HG02571 (cell line): ENCODE data around the gene HNRNPA0.

Experiments used
- ATAC-seq: cut with Tn5 transposase; IDR thresholded peaks from one replicate; pipeline ENCODE4 v1.9.1; 2021; ENCODE audit warnings: mild to moderate bottlenecking, moderate library complexity; ENCODE audit not compliant: unreplicated experiment

The HNRNPA0 gene

DNA sequence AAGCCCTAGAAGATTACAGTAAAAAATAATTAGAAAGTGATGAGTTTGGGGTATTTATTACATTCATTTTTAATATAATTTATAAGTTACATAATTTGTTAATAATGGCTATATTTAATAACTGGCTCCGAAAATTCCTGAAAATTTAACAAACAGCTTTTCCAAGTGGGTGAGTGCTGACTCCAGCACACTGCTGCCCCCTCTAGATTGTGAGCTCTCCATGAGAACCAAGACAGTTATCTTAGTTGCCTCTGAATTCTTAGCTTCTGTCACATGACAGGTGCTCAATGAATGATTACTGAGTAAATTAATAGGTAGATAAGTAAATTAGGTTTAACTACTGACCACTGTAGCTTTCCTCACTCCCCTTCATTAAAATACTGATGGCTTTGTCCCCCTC lies 26.1 kb downstream of the HNRNPA0 start:
- ATAC-seq, result no peak

DNA sequence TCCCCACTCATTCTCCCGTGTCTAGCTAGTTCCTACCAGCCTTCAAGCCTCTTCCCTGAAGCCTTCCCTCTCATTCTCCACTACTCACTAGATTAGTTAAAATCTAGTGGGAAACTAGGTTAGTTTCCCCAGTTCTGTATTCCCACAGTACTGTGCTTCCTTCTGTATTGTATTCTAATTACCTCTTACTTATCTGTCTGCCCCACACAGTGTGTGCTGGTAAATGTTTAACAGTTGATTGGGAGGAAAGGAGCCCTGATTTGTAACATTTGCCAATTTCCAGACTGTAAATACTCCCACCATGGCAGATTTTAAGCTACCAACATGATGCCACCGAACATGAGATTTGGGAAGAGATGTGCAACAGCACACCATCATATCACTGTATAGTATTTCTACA lies 26.5 kb downstream of the HNRNPA0 start:
- no peak for ATAC-seq

DNA sequence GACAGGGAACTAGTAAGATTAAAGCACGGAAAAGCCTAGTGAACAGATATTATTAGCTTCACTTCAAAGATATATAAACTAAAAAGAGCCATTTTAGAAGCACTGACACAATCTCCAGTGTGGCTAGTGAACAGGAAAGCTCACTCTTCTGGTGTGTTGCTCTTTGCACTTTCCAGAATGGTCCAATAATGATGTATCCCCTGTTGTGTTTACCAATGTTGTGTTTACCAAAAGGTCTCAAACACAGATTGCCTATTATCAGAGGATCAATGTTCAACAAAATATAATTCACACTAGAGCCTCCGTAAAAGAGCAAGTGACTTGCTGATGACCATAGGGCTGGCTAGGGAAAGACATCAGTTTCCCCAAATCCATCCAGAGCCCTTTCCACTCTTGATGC lies 29.9 kb downstream of the HNRNPA0 start:
- ATAC-seq, result no peak

DNA sequence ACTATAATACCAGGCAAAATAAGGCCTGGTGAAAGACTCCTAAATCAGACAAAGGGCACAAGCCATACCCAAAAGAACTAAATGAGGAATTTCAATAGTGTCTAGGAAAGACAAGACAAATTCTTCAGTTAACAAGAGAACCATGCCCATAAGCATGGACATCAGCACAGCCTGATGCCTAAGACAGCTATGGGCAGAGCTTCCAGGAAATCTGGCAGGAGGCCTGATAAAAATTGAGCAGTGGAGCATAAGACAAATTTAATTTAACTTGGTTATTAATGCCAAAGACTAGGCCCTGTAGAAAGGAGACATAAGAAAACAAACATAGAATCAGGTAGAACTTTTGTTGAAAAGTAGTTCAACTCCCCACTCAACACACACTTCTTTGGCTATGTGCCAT lies 35.6 kb downstream of the HNRNPA0 start:
- no peak for ATAC-seq

DNA sequence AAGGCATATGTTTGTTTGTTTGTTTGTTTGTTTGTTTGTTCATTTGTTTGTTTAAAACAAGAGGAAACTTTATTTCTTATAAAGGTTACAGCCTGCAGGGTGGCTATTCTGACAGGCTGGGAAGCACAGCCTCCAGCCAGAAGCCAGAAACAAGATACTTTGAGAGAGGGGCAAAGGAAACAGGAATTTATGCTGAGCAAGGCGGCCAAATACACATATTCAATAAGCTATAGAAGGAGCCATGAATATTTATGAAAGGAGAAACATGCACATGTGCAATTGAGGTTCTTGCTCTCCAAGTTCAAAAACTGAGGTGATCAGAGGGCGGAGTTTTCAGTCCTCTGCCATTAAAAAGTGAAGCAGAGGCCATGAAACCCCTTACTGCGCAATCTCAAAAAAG lies 37.8 kb downstream of the HNRNPA0 start:
- no peak for ATAC-seq

DNA sequence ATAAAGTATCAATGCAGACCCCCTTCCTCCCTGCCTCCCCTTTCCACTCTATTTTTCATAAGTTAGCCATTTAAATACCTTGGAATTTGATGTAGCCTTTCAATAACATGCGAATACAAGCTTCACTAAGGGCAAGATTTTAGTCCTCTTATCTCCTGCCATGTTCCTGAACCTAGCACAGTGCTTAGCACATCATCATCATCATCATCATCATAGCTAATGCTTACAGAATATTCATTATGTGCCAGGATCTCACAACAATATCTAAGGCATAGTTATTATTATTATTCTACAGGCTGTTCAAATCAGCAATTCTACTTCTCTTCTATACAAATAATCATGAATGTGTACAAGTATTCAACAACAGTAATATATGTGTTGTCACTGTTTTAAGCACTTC lies 38.7 kb downstream of the HNRNPA0 start:
- no peak for ATAC-seq

DNA sequence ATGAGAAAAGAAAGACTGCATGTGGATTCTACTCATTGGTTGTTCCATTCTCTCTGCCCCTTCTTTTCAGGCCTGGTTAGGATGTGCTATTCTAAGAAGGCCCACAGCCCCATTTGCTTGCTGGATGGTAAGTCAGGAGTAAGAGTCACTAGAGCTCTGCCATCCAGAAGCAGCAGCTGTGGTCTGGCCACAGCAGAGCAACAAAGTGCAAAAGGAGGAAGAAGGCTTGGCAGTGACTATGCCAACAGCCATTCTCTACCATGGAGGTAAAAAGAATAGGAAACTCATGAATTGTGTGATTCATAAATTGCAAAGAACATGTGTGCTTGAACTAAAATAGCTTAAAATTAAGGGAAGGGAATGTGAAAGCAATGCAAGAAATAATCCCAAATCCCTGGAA lies 39.2 kb downstream of the HNRNPA0 start:
- ATAC-seq, result no peak

DNA sequence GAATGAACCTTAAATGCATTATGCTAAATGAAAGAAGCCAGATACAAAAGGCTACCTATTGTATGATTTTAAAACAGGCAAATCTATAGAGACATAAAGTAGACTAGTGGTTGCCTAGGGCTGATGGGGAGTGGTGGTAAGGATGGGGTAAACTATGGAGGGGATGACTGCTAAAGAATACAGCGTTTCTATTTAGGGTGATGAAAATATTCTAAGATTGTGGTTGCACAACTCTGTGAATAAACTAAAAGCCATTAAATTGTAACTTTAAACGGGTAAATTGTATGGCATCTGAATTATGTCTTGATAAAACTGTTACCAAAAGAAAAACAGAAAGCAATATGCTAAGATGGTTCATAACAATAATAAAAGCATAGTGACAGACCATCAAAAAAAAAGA lies 39.7 kb downstream of the HNRNPA0 start:
- no peak for ATAC-seq

DNA sequence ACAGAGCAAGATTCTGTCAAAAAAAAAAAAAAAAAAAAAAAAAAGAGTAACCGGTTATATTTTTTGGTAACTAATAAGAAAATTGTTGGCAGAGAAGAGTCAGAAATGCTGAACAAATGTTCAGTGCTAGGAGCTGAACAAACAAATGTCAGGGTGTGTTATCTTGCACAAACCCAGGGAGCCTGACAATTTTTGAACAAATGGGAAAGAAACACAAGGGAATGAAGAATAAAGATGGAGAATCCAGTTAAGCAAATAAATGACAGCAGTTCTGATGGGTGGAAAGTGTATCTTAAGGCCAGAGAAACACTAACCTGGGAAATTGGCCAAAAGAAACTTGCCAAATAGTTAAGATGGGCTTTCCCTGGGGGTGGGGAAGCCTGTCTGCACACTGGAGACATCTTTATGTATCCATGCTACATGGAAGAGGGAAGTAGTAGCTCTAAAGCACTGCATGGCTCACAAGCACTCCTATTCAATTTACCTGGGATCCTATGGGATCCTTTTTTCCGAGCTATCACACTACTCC lies 42.0 kb downstream of the HNRNPA0 start:
- no peak for ATAC-seq

DNA sequence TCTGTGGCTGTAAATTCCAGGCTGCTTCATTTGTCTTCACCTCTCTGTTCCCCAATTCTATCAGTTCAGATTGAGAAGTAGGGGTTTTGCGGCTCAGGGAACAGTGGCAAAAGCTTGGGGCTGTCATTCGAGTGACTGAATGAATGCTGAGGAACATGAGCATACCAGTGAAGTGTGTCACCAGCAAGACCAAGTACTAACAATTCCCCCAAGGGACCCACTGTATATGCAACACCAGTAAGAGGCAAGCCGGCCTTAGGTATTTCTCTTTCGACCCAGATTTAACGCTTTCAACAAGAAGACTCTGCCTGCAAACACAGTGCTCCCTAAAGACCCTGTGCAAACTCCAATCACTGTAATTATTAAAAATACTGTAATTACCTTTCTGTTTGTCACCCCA lies 44.1 kb downstream of the HNRNPA0 start:
- ATAC-seq, result no peak

DNA sequence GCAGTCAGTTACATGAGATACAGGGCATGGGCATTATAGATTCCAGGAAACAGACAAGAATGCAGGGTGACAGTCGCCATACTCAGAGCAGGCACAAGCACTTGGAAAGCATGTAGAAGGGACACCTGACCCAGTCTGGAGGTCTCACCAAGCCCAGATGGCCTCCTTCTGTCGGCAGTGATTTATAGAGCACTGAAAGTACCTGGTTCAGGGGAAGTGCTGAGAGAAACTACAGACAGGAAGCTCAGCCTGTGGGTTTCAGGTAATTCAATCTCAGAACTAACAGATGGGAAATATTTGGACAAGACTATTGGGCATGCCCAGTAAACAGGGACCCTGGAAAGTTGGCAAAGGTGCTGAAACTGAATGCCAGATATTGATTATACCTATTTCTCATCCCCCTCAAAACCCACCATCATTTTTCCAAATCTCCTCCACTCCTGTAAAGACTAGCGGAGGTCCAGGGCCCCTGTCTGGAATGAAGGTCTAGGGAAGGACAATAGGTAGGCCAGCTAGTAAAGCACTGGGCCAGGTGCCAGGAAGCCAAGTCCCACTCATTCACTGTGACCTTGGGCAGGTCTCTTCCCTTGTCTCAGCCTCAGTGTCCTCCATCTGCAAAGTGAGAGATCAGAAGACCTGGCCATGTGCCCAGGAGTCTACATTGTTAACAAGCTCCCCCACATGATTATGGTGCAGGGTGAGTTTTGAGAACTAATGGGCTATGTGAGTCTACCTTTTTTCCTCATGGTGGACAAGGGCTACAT lies 45.2 kb downstream of the HNRNPA0 start:
- ATAC-seq, result no peak

DNA sequence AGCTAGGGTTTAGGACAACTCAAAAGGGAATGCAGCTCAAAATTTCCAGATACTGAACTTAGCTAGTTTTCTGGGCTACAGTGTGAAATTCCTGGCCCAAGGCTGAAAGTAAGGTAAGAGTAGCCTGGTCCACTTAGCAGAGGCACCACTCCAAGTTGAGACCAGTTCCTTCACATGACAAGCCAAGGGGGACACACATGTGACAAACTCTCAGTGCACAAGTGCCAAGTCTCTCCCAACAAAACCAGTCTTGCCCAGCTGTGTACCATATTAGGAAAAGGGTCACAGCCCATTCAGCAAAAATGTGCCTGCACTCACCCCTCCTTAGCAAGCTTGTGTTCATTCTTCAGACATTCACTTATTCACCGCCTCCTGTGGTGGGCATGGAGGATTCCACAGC lies 46.1 kb downstream of the HNRNPA0 start:
- ATAC-seq, result no peak

DNA sequence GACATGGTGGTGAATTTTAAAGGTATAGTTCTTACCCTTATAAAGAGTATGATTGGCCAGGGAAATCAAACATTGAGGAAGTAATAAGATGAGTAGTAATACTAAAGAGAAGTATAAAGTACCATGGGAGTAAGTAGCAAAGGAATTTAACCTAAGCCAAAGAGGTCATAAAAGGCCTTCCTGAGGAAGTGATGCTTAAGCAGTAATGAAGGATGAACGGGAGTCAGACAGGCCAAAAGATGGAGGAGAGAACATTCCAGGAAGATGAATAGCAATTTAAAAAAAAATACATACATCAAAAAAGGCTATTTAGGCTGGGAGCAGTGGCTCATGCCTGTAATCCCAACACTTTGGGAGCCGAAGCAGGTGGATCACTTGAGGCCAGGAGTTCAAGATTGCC lies 47.3 kb downstream of the HNRNPA0 start:
- no peak for ATAC-seq

DNA sequence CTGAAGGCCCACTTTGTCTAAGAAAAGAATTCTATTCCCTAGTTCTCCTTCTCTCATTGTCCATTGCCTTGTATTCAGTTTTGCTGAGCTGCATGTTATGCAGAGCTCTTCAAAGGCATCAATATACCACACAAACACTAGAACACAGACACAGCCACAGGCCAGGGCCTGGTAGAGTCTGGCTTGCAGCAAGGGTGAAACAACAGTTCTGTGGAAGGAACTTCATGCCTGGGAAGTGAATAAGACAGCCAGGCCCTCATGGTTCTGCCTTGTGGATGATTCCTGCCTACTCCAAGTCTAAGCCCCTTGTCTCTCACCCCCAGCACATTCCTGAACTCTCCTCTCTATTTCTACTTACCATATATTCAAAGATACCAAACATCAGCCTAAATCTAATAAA lies 49.1 kb downstream of the HNRNPA0 start:
- no peak for ATAC-seq

DNA sequence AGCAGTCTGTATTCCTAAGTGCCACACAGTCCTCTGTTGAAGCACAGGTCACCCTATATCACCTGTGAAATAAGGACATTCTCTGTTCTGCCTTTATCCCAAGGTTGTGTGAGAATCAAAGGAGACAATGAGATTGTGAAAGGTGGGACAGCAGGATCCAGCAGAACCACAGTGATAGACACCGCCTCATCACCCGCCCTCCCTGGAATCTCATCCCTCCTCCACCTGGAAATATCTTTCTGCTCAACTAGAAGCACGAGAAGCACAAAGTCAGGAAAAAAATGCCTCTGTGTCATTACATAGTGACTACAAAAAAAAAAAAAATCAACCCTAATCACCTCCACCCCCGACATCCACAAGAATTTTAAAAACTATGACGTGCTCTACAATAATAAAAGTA lies 50.6 kb downstream of the HNRNPA0 start:
- no peak for ATAC-seq

DNA sequence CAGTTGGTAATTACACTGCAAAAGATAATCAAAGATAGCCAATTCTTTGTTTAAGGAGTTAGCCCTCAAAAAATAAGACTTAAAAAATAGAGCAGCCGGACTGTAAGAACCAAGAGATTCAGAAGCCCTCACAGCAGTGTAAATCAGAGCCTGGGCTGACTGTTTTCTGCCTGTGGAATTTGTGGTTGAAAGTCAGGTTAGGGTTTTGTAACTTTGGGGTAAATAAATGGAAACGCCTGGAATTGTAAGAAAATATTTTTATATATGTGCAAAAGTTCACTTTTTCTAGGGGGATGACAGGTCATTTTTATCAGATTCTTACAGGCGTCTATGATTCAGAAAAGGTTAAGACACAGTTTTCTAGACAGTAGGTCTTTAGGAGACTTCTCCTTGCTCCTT lies 53.9 kb downstream of the HNRNPA0 start:
- no peak for ATAC-seq

DNA sequence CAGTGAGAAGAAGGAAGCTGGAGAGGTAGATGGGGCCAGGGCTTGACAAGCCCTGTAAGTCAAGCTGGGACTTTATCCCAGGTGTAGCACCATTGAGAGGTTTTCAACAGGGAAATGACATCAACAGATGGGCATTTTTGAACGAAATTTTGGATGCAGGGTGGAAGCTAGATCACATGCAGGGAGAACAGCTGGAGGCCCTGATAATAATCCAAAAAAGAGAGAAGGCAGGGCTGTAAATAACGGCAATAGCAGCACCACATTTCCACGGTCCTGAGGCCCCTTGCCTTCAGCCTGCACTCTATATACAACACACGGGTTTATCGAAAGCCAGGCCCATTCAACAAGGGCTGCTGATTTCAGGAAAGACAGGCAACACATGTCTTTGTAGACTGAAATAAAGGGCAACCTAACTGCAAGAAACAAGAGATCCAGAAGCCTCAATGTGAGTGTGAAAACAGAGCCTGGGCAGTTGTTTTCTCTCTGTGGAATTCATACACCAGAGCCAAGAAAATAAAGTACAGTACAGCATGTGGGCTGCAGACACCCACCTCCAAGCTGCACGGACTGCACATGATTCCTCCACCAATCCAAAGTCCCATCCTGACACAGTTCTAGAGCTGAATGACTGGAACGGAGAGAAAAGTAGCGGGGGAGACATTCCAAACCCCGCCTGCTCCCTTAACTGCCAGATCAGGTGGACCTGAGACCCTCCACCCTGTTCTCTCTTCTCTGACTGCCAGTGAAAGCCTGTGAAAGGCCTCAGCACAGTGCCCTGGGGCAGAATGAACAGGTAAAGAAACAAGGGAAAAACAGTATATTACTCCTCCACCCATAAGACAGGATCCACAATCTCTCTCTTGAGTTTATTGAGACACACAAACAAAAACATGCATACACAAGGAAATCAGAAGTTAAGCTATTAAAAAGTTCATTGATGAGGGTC lies 54.6 kb downstream of the HNRNPA0 start:
- ATAC-seq, result no peak

DNA sequence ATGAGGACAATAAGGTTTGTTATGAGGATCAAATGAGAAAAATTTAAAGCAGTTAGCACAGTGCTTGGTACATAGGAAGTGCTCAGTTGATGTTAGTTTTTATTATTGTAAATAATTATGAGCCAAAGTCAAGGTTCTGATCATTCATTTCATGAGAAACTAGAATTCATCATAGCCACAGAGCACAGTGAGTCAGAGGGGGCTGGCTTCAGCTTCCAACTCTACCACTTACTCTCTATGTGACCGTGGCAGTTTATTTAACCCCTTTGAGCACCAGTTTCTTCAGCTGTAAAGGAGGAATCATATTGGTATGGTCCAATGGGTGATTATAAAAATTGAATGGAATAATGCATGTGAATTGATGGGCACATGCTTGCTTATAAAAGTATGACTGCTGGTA lies 57.7 kb downstream of the HNRNPA0 start:
- ATAC-seq, result no peak

DNA sequence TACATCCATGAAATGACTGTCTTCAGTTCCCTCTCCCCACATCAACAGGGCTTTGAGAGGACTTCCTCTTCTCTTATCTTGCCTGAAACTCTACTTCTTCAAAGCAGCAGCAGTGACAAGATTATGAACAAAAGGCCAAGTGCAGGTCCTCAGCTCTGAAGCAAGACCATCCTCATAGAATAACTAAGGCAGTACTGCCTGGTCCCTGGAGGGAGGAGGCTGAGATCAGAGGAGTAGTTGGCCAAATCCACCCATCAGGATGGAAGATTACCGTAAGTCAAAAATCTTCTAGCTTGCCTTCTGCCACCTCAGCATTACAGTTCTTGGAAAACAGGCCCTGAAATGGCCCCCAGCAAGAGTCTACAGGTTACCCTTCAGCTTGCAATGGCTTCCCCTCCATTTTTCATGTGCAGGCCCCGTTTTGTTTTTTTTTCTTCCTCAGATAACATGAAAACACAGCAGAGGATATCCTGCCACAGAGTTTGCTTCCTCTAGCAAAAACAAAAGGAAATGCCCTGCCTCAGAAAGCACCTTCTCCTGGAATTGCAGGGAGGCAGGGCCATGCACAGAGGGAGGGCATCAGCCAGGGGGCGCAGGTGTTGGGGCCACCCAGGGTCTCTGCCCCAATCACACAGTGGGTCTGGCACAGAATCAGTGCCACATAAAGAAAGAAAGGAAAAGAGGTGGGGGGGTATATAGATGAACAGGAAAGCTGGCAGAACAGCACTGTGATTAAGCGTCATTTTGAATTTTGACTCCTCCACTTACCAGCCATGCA lies 58.3 kb downstream of the HNRNPA0 start:
- no peak for ATAC-seq
